GM18507 (cell line): ENCODE data around the gene ANKK1.

Source experiments
- DNase-seq: peaks from one replicate; pipeline ENCODE4 v3.0.0; 2011; ENCODE audit warnings: low read depth; ENCODE audit not compliant: insufficient read length; ENCODE audit errors: extremely low spot score
- FAIRE-seq: peaks from 2 replicates; lab custom pipeline; 2011; peaks lifted over from hg19 to GRCh38; lab: Jason Lieb, UNC

The ANKK1 gene

DNA sequence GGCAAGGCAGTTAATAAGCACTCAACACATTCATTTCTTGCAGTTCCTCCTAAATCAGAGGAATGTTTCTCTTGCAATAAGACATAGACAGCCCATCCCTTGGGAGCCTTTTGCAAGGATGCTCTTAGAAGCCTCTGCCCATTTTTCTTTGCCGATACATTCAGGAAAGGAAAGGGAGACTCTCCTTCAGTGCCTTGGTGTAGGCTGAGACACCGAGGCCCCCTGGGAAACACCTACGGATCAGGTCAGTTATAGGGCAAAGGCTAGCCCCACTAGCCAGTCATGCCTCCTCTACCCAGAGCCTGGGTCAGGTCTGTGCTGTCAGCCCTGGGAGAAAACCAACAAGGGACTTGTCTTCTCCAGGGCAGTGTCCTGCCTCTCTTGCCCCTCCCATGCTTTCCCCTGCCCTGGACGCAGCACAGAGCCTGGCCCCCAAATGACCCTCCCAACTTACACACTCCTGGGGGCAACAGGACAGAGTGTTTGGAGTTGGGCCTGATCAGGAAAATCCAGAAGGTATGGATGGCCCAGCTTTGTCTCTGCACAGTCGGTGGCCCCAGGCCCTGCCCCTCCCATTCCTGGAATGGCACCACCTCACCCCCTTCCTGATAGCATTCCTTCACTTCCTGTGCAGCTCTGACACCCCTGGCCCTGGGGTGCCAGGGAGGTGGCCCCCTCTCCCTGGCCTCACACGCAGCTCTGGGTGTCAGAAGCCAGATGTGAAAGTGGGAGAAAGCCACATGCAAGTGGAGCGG, 18.3 kb downstream of the ANKK1 start:
- no peak for DNase-seq
- FAIRE-seq = no peak

DNA sequence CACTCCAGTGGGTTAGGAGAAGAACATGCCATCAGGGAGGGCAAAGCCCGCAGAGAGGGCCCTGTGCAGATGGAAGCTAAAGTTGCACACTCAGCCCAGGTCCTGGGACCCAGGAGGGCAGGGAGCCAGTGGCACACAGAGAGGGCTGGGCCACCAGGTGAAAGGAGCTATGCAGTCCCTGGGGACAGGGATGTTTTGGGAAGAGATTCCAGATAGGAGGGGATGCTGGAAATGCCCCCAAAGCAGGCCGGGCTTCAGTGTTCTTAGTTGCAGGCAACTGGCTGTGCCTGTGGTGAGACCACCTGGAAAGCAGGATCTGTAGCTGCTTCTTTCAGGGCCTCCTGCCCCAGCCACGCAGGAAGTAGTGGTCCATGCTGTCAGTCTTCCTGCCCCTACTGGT, 19.6 kb downstream of the ANKK1 start:
- no peak for FAIRE-seq
- DNase-seq = no peak

DNA sequence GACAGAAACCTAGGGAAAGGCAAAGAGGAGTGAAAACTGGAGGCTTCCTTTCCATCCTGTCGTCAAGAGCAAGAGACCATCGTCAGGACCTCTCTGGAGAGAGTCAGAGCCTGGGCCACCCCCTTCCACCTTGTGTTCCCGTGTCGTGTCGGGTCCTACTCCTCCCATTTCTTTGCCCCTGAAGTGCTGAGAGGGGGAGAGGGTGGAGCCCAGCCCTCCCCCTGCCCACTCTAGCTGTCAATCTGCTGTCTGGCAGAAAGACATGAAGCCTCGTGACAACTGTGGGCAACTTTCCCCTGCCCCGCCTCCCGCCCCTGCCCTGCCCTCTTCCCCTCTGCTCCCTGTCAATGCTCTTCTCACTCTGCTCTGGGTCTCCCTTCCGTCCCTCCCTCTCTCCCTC, 20.6 kb downstream of the ANKK1 start:
- FAIRE-seq = no peak
- no peak for DNase-seq

DNA sequence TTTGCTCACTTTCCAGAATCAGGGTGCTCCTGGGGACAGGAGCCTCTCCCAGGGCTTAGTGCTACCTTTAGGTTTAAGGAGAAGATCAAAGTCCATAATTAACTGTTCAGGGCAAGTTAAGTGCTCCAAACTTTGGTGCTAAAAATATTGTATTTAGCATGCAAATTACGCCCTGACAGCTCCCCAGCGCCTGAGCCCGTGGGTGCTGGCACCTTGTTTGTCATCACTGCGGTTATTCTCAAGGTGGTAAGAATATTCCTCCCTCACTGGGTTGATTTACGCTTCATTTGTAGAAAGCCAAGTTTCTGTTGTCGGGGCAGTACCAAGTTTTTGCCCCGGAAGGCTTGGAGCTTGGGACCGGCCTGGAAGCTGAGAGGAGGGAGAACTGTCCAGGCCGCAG, 21.3 kb downstream of the ANKK1 start:
- DNase-seq = no peak
- FAIRE-seq = no peak

DNA sequence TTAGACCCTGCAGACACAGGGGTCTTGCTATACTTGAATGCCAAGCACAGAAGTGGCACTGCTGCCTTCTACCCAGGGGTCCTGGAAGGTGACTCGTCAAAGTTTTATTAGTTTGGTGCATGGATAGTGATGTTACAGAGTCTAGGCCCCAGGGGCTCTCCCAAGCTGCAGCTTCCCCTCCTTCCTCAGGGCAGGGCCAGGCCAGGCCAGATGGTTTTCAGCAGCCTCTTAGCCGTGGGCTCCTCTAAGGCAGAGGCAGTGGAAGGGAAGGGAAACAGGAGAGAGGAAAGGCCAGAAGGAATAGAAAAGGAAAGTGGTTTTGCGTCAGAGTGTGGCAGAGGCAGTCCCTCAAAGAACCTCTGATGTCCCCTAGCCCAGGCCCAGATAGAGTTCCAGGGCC, 21.9 kb downstream of the ANKK1 start:
- FAIRE-seq (no peak), DNase-seq (no peak)

DNA sequence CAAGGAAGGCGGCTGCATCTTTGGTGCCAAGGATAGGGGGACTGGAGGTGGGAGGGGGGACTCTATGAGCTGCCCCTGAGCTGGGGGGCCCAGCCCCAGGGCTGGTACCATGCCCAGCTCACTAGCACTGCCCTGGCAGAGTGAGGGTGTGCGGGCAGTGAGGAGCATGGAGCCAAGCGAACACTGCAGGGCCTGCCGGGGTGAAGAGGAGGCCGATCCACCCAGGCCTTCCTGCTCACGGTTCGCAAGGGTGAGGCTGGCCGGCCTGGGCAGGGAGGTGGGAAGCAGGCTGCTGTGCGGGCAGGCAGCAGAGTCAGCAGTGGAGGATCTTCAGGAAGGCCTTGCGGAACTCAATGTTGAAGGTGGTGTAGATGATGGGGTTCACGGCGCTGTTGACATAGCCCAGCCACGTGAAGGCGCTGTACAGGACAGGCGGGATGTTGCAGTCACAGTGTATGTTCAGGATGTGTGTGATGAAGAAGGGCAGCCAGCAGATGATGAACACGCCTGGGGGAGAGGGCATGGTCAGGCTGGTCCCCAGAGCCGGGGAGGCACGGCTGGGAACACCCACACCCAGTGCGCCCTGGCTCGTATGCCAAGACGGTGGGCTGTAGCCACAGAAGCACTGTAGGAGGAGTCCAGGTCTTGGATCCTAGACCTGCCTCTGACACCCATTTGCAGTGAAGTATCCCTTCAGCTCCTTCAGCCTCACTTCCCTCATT, 23.0 kb downstream of the ANKK1 start:
- no peak for DNase-seq
- no peak for FAIRE-seq

DNA sequence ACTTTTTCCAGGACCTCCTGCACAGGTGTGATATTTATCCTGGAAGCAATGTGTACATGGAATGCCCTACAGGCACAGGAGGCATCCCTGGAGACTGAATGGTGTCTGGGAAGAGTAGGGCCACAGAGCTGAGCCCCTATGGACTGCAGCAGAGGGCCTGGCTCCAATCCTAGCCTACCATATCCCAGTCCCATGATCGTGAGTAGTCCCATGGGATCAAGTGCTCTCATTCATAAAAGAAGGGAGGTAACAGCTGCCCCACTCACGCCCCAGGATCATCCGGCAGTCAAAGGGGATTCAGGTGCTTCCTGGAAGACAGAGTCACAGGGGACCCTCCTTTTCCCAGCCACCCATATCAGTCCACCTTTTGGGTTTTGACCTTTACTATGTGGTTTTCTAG, 24.0 kb downstream of the ANKK1 start:
- no peak for FAIRE-seq
- no peak for DNase-seq

DNA sequence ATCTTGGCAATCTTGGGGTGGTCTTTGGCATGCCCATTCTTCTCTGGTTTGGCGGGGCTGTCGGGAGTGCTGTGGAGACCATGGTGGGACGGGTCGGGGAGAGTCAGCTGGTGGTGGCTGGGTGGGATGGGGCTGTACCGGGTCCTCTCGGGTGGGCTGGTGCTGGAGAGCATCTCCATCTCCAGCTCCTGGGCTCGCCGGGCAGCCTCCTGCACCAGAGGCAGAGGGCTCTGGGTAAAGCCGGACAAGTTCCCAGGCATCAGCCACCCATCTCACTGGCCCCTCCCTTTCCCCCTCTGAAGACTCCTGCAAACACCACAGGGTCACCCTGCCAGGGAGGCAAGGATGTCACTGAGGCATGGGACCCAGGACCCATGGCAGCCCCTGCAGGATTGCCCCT, 25.1 kb downstream of the ANKK1 start:
- FAIRE-seq = no peak
- no peak for DNase-seq

DNA sequence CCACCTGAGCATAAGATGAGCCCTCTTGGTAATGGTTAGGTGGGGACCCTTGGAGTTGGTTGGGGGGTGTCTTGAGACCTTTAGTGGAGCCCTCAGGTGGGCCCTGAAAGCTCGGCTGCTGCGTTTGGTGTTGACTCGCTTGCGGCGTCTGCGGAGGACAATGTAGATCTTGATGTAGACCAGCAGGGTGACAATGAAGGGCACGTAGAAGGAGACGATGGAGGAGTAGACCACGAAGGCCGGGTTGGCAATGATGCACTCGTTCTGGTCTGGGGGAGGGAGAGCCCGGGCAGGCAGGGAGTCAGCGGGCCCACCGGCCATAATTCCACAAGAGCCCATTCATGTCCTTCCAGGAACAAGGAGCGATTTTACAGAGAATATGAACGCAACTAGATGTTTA, 27.8 kb downstream of the ANKK1 start:
- no peak for DNase-seq
- FAIRE-seq = no peak

DNA sequence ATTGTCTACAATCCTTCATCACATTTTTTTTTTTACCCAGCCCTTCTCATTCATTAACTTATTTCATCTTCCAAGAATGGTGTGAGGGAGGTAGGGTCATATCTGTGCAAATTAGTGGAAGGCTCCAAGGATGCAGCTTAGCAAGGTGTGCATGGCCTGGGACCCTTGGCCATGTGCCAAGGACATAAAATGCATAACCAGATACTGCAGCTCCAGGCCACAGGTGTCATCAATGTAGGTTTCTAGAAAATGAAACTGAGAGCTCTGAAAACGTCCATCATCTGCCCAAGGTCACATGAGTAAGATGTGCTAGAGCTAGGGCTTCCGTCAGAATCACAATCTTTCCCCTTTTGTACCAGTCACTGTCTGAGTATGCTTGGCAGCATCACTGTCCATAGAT, 29.8 kb downstream of the ANKK1 start:
- no peak for DNase-seq
- FAIRE-seq = no peak

DNA sequence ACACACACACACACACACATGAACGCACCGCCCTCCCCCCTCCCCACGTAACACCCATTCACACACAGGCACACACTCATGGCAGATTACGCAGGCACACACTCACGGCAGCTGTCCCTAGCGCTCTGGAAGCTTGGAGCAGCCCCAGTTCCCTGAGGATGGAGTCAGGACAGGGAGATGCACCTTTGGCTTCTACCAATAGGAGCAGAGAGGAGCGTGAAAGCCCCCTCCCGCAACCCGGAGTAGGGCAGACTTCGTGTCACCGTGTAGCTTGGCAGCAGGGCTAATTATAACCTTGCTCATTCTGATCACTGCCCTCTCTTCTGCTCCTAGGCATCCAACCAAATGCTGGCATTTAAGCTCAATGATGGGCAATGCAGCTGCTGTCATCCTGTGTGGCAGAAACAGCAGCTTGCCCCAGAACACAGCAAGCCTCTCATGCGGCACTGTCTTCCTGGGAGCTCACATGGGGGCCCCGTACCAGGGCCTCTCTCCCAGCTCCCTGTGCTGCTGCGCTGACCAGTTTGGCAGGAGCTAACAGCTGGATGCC, 31.9 kb downstream of the ANKK1 start:
- DNase-seq = no peak
- FAIRE-seq = no peak

DNA sequence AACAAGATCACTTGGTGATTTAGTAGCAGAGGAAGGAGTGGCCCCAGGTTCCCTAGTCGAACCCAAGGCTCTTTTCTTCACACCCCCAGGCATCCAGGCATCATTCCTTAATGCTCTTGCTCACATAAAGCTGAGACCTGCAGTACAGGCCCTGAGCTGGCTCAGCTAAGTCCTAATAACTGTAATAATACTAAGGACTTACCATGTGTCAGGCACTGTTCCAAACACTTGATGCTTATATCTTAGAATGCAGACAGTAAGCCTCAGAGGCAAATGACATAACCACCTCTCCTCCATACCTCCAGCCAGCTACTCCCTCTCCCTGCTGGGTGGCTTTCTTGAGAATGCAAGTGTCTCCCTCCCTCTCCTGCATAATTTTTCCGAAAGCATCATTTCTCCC, 33.2 kb downstream of the ANKK1 start:
- FAIRE-seq (no peak), DNase-seq (no peak)

DNA sequence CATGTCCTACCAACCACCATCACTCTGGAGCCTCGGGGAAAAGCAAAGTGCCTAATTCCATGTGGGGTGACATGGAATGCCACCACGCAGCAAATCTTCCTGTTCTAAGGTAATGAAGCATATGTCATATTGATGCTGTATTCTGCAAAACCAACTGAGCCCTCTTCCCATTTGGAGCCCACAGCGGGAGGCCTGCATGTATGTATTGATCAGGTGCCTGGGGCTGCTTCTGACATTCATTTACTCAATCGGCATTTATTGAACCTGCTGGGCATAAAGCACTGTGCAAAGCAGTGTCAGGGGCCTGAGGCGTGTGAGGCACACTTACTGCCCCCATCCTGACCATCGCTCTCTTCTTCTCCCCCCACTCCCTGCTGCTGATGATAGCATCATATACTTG, 39.1 kb downstream of the ANKK1 start:
- DNase-seq = no peak
- FAIRE-seq = no peak

DNA sequence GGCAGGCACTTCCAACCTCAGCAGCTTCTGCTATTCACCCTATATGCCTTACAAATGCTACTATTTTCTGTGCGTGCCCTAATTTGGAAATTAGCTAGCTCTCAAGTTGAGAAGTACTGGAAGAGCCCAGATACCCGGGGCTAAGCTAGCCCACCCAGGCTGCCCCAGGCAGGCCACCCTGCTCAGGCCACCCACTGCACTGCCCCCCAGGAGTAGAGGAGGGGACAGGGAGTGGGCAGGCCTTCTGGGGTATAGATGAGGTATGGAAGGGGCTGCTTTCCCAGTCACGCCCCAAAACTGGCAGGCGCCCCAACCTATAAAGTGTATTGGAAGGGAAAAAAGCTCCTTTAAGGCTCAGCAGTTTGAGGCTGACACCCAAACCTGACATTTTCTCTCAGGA, 44.2 kb downstream of the ANKK1 start:
- FAIRE-seq (no peak), DNase-seq (no peak)

DNA sequence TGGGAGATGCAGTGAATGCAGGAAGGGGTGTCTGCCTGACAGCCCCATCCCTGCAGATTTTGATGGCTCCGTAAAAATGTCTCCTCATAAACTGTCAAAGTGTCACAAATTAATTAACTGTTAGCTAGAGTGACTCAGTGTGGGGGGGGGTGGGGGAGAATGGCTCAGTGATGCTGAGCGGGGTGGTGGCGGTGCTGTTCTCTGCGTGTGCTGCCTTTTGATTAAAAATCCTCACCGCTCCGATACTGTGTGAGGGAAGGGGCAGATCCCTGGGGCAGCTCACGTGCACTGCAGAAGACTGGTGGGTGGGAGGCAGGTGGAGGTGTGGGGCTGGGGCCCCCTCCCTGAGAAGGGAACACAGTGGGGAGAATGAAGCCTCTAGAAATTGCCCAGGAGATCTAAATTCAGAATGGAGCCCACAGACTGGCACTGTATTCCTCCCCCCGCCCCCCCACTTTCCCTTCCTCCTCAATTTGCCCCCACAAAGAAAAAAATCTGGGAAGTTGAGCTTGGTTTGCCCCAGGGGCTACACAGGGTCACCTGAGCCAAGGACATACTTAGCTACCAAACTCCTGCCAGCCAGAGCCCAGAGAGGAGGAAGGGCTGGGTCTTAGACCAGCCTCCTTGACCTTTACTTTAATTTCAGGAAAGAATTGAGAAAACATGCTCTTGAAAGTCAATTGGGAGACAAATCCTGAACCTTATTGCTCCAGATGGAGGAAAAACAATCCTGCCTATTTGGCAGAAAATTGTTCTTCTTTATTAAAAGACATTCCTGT, 47.8 kb downstream of the ANKK1 start:
- no peak for DNase-seq
- no peak for FAIRE-seq

DNA sequence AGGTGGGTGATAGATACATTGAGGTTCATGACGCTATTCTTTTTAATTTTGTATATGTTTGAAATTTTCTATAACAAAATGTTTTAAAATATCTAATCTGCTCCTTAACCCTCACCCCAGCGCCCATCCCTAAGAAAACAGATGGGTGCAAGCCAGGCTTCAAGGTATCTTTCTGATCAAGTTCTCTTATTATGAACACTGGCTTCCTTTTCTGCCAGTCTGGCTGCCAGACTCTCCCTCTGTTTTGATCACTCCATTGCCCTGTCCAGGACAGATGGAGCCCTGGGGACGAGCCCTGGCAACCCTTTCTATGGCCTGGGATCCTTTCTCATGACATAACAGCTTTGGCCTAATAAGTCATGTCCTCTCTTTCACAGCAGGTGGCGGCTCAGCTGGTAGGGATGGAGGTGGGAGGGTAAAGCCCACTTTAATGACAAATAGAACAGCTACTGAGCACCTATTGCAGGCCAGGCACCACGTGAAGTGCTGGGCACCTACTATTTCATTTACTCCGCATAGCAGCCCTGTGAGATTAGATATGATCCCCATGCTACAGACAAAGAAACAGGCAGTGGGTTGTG, 49.2 kb downstream of the ANKK1 start:
- no peak for DNase-seq
- FAIRE-seq = no peak

DNA sequence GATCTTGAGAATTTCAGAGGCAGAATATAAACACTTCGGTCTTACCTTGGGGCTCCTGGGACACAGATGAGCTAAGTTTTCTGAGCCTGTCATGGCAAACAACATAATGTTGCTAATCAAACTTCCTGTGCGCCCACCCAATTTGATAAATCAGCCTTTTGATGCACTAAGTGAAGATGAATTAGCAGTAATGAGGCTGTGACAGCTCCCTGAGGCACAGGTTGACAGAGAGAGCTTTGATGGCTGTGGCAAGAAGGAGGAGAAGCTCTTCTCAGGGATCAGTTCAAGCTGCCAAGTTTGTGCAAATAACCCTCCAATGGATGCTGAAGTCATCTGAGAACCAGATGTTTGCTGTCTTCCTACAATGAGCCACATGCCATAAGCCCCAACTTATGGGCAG, 53.2 kb downstream of the ANKK1 start:
- DNase-seq (no peak), FAIRE-seq (no peak)

DNA sequence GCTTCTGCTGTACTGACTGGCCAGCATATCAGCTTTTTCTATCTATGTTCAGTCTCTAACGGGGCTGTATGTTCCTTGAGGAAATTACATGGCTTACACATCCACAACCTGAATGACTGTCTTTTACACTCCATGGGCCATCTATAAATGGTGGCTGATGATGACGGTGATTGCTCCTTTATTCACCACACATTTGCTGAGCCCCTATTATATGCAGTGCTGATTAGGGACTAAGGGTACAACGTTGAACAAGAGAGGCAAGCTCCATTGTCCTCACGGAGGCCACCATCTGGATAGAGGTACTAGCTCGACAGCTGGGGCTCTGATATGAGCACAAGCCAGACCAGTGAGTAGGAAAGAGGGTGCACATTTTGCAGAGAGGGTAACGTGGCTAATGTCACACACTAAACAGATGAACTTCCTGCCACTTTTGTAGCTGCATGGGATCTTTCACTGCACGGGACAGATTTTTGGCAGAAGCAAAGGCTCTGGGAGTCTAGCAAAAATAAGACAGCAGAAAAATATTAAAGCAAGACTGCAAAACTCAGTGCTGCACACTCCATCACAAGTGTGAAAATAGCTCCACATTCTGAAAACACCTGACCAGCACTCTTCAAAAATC, 57.0 kb downstream of the ANKK1 start:
- no peak for DNase-seq
- FAIRE-seq = no peak

DNA sequence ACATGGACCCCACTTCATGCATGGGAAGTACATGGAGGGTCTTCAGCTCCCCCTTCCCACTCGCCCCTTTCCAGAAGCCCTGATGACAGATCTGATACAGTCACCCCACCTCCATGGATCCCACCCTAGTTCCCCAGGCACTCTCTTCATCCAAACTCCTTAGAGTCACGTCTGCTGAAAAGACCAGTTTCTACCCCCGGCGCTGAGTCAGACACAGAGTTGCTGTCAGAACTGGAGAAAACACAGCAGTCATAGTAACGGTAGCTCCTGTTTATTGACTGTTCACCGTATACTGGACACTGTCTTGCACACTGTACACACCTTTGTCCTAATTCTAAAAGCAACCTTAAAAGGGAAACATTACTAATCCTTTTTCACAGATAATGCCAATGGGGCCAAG, 58.5 kb downstream of the ANKK1 start:
- no peak for DNase-seq
- no peak for FAIRE-seq

DNA sequence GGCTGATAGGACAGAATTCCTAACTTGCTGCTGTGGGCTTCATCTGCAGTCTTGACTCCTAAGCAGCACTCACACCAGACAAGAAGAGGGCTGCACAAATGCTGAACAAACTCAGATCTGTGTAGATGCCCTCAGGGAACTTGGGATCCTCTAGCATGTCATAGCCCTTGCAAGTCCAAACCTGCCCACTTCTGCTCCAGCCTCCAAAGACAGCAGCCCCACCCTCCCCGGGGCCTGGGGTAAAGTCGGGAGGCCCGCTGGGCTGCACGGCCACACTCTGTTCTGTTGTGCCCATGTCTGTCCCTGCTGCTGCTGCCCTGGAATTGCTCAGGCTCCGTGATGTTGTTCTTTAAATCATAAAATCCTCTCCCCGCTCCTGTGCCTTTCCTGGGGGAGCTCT, 59.4 kb downstream of the ANKK1 start:
- FAIRE-seq (no peak), DNase-seq (no peak)
